CD14-positive monocyte (primary cell): Measurements from ENCODE around the gene SLC25A25. TPM values are rescaled to one million over a fixed set of nuclear protein-coding genes. Genes with fewer than 3 reads are reported as not detected.
A peak's percentile ranks its signal among the peaks of the same experiment; 100 is the strongest.

ENCODE experiments used
- DNase-seq, 3 donors: peaks; one replicate each; pipeline ENCODE4 v3.0.0-alpha.2; 2011 to 2022
- H2AFZ ChIP-seq: 2 replicates; pipeline ENCODE4 v1.6.0; 2012; ENCODE audit warnings: mild to moderate bottlenecking, low read depth, low read length, inconsistent platforms; ENCODE audit not compliant: insufficient read depth, poor library complexity, severe bottlenecking
- H3K27ac ChIP-seq, 2 donors: 1 replicate in 1 of 2; 2 replicates in 1 of 2; pipeline ENCODE4 v1.5.1; 2012 to 2013; ENCODE audit warnings: low read length in 2 of 2, control low read depth in 1 of 2, inconsistent platforms in 1 of 2, low read depth in 1 of 2, mild to moderate bottlenecking in 1 of 2
- H3K27me3 ChIP-seq, 2 donors: one replicate each; pipeline versions ENCODE4 v1.6.0 to v1.6.1; 2011 to 2013; ENCODE audit warnings: low read length in 2 of 2; ENCODE audit not compliant: control insufficient read depth in 2 of 2, insufficient read depth in 2 of 2
- H3K36me3 ChIP-seq, 2 donors: replicated peaks in 1 of 2; 1 replicate in 1 of 2; 2 replicates in 1 of 2; pipeline versions ENCODE4 v1.5.1 to v1.6.1; 2012 to 2013; ENCODE audit warnings: low read length in 2 of 2, control low read depth in 1 of 2, inconsistent platforms in 1 of 2, mild to moderate bottlenecking in 1 of 2; ENCODE audit not compliant: insufficient read depth in 2 of 2, control insufficient read depth in 1 of 2
- H3K4me1 ChIP-seq, 2 donors: 1 replicate in 1 of 2; 2 replicates in 1 of 2; pipeline versions ENCODE4 v1.5.1 to v1.6.1; 2012 to 2013; ENCODE audit warnings: low read length in 2 of 2, control low read depth in 1 of 2, inconsistent platforms in 1 of 2, mild to moderate bottlenecking in 1 of 2, moderate library complexity in 1 of 2; ENCODE audit not compliant: insufficient read depth in 2 of 2, control insufficient read depth in 1 of 2
- H3K4me2 ChIP-seq: replicated peaks from 2 replicates; pipeline ENCODE3; 2012; ENCODE audit warnings: low read length, moderate library complexity, mild to moderate bottlenecking; ENCODE audit not compliant: poor library complexity, severe bottlenecking; ENCODE audit errors: extremely low read depth
- H3K4me3 ChIP-seq, 3 experiments: fragments of 200-600 bp in 1 of 3; sonication (generic) in 1 of 3; replicated peaks in 1 of 3; 1 replicate in 2 of 3; 2 replicates in 1 of 3; pipeline ENCODE4 v1.5.1; 2011 to 2013; ENCODE audit warnings: low read length in 3 of 3, mild to moderate bottlenecking in 3 of 3, control low read depth in 2 of 3, low read depth in 2 of 3, inconsistent platforms in 1 of 3, moderate library complexity in 1 of 3
- H3K79me2 ChIP-seq: 2 replicates; pipeline ENCODE4 v1.6.0; 2012; ENCODE audit warnings: mild to moderate bottlenecking, control low read depth, inconsistent platforms, low read length, moderate library complexity; ENCODE audit not compliant: insufficient read depth
- H3K9ac ChIP-seq: 2 replicates; pipeline ENCODE4 v1.6.0; 2017; ENCODE audit warnings: low read length, mild to moderate bottlenecking; ENCODE audit not compliant: insufficient read depth, poor library complexity, severe bottlenecking
- H3K9me3 ChIP-seq, 2 donors: replicated peaks in 1 of 2; 1 replicate in 1 of 2; 2 replicates in 1 of 2; pipeline versions ENCODE4 v1.5.1 to v1.6.1; 2012 to 2013; ENCODE audit warnings: low read length in 2 of 2, control low read depth in 1 of 2; ENCODE audit not compliant: control insufficient read depth in 1 of 2, insufficient read depth in 1 of 2
- H4K20me1 ChIP-seq: 2 replicates; pipeline ENCODE4 v1.6.0; 2012; ENCODE audit warnings: mild to moderate bottlenecking, low read length, control low read depth, moderate library complexity; ENCODE audit not compliant: insufficient read depth
- H3K27ac Mint-ChIP-seq, 7 donors: one replicate each; pipeline ENCODE4 v1.8.0; 2020; ENCODE audit warnings: mild to moderate bottlenecking in 7 of 7, mixed read lengths in 7 of 7, moderate library complexity in 6 of 7, inconsistent platforms in 2 of 7
- H3K27me3 Mint-ChIP-seq, 3 donors: one replicate each; pipeline ENCODE4 v1.8.0; 2021 to 2022; ENCODE audit warnings: low read depth in 3 of 3, mild to moderate bottlenecking in 3 of 3, mixed read lengths in 3 of 3, moderate library complexity in 3 of 3, inconsistent platforms in 1 of 3
- H3K36me3 Mint-ChIP-seq, 2 donors: one replicate each; pipeline ENCODE4 v1.8.0; 2020; ENCODE audit warnings: mixed read lengths in 2 of 2, inconsistent platforms in 1 of 2, mild to moderate bottlenecking in 1 of 2
- H3K4me1 Mint-ChIP-seq: one replicate; pipeline ENCODE4 v1.8.0; 2020; ENCODE audit warnings: mild to moderate bottlenecking, mixed read lengths
- H3K4me3 Mint-ChIP-seq, 2 donors: one replicate each; pipeline ENCODE4 v1.8.0; 2020; ENCODE audit warnings: mild to moderate bottlenecking in 2 of 2, mixed read lengths in 2 of 2, moderate library complexity in 1 of 2
- H3K9me3 Mint-ChIP-seq, 7 donors: one replicate each; pipeline ENCODE4 v1.8.0; 2020 to 2022; ENCODE audit warnings: mixed read lengths in 7 of 7, mild to moderate bottlenecking in 6 of 7, moderate library complexity in 6 of 7, inconsistent platforms in 2 of 7
- CTCF ChIP-seq: fragments of 200-600 bp; IDR thresholded peaks from one replicate; pipeline ENCODE4 v1.8.0; 2022; ENCODE audit warnings: antibody characterized with exemption, mild to moderate bottlenecking
- WGBS: methylation state at CpG from one replicate; pipeline ENCODE4 v1.1.5; 2013; ENCODE audit warnings: missing lambda C conversion rate; ENCODE audit not compliant: insufficient coverage; 5-methylcytosine and 5-hydroxymethylcytosine counted together
- intact Hi-C, 2 donors: fragments of 100-400 bp; cut with micrococcal nuclease; formaldehyde crosslinking; loops; one replicate each; pipeline versions ENCODE4 v1.15.0 to v1.15.1; 2023
- polyA plus RNA-seq, 3 donors: library from polyadenylated mRNA; depleted of rRNA in 1 of 3; unstranded in 2 of 3; stranded (reverse) in 1 of 3; fragments of 300-500 nt in 2 of 3; fragments of >200 nt in 1 of 3; fragmentation: Illumina TruSeq in 2 of 3; gene quantifications; 1 replicate in 2 of 3; 2 replicates in 1 of 3; pipeline ENCODE4 v1.2.3, GENCODE V29; 2012 to 2021

The SLC25A25 gene
- polyA plus RNA-seq, 3 donors, result 5.1 to 43.3 (median 6.3) TPM

GRCh38 chr9:128088253-128088945, 20.4 kb downstream of the SLC25A25 start:
- H3K4me1 ChIP-seq, result peaks cover 26 to 28% of the 10 kb centered on the region in 2 donors
- Mint-ChIP-seq H3K27ac (peak overlapping the region in 1 of 7 donors; percentile 64), H3K4me3 (no peak overlapping the region)

GRCh38 chr9:128089299-128089698, 21.3 kb downstream of the SLC25A25 start:
- no peak overlapping the region for H2AFZ ChIP-seq
- no peak for TF ChIP-seq CTCF
- H3K9me3 Mint-ChIP-seq, result no peaks in the 10 kb centered on the region
- peaks cover 20 to 51% of the 10 kb centered on the region in 2 donors for H3K36me3 Mint-ChIP-seq
- no peaks in the 10 kb centered on the region for H3K27me3 Mint-ChIP-seq
- H4K20me1 ChIP-seq, result peaks cover 88% of the 10 kb centered on the region
- H3K4me1 ChIP-seq, result peaks cover 32 to 37% of the 10 kb centered on the region in 2 donors
- H3K27ac Mint-ChIP-seq, result no peak overlapping the region
- H3K9me3 ChIP-seq, result no peaks in the 10 kb centered on the region
- no peak overlapping the region for H3K4me3 Mint-ChIP-seq
- H3K79me2 ChIP-seq, result peaks cover 87% of the 10 kb centered on the region
- peaks cover 45% of the 10 kb centered on the region for H3K4me1 Mint-ChIP-seq
- peaks cover 9 to 22% of the 10 kb centered on the region in 2 donors for H3K36me3 ChIP-seq
- no peaks in the 10 kb centered on the region for H3K27me3 ChIP-seq
- DNase-seq, result no peak
- H3K4me2 ChIP-seq, result no peak overlapping the region
- H3K4me3 ChIP-seq, result no peak overlapping the region
- no peak overlapping the region for H3K9ac ChIP-seq
- intact Hi-C loops, result loop anchor here in 1 of 2 donors (10.0 kb wide), 1 partner anchor 144 kb away; no protein-coding TSS in a partner anchor
- H3K27ac ChIP-seq, result no peak overlapping the region
- 100% methylated on average over 1 of the region's 1 CpG for whole genome bisulfite sequencing

More at GRCh38 chr9:128088253-128088945, 20.4 kb downstream of the SLC25A25 start:
- Histone ChIP-seq H3K27me3 (no peaks in the 10 kb centered on the region), H3K4me3 (no peak overlapping the region), H3K9me3 (no peaks in the 10 kb centered on the region), H4K20me1 (peaks cover 90% of the 10 kb centered on the region), H3K27ac (no peak overlapping the region), H3K79me2 (peaks cover 93% of the 10 kb centered on the region), H3K9ac (no peak overlapping the region), H3K4me2 (no peak overlapping the region), H2AFZ (no peak overlapping the region), H3K36me3 (peaks cover 9 to 22% of the 10 kb centered on the region in 2 donors)
- WGBS, result 94% methylated on average over 4 of the region's 9 CpGs
- no peak for TF ChIP-seq CTCF
- DNase-seq, result no peak
- H3K4me1 Mint-ChIP-seq, result peaks cover 42% of the 10 kb centered on the region
- H3K9me3 Mint-ChIP-seq, result no peaks in the 10 kb centered on the region
- H3K36me3 Mint-ChIP-seq, result peaks cover 22 to 53% of the 10 kb centered on the region in 2 donors
- H3K27me3 Mint-ChIP-seq, result no peaks in the 10 kb centered on the region
- intact Hi-C loops, result loop anchor here in 1 of 2 donors (10.0 kb wide), 1 partner anchor 144 kb away; no protein-coding TSS in a partner anchor
